Measurements from ENCODE around the gene PPP2R3A.

The PPP2R3A gene

DNA sequence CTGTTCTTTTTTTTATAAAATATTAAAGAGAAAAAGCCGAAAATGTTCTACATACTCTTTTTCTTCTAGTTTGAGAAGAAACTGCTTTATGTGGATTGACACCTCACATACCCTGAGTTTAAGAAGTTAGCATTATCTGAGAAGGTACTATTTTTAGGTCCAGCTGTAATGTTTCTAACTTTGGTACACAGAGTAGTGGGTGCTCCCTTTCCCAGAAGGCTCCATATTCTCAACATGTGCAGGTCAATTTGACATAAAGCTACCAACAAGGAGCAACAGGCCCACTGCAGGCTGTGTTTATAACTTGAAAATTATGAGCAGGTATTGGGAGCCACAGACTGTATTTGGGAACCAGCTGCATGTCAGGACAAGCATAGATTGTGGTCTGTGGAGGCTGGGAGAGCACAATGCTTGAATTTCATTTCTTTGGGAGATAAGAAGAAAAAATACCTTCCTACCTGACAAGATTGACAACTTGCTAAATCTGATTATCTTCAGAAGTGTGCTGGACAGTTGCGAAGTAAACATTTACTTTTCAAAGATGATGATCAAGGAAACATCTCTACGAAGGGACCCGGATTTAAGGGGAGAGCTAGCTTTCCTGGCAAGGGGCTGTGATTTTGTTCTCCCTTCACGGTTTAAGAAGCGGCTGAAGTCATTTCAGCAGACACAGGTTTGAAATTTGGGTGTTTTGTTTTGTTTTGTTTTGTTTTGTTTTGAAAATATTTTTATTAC, 57.2 kb downstream of the PPP2R3A start:
- DNase-seq (ENCODE audit: low spot score) (no peak), FAIRE-seq (no peak)

DNA sequence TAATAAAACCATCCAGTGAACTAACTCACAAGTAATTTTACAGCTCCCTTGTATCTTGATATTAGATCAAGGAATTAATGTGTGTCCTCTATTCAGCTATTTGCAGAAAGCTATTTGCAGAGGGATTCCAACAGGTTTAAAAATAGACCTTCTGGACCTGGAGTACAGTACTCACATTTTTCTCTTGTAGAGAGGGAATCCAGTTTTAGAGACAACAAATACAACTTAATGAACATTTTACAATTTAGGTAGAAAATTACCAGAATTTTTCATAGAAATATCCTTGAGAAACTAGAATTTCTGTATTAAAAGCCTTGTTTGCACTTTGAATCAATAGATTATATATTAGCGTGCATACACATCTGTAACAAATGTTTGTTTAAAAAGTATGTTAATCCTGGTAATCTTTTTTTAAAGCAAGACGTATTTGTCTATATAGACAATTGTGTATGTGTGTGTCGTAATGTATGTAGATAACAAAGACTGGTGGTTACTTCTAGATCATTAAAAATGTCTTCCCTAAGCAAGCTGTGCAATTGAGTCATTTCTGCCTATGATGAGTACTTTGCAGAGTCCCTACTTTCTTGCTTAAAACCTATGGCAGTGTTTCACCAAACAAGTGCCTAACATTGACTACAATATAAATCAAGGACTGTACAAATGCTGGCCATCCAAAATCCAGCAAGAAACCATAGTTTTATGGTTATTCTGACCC, 57.9 kb downstream of the PPP2R3A start:
- FAIRE-seq (peak; percentile 16), DNase-seq (ENCODE audit: low spot score) (no peak)

DNA sequence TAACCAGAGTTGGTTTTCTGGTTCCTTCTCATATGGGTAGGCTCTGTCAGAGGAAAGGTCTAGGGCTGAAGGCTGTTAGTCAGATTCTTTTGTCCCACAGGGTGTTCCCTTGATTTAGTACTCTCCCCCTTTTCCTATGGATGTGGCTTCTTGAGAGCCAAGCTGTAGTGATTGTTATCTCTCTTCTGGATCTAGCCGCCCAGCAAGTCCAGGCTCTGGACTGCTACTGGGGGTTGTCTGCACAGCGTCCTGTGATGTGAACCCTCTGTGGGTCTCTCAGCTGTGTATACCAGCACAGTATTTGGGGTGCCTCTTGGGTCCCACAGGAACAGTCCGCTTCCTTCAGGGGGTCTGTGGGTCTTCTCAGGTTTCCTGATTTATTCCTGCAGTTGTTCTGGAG, 70.8 kb downstream of the PPP2R3A start:
- DNase-seq (ENCODE audit: low spot score) (no peak), FAIRE-seq (no peak)

DNA sequence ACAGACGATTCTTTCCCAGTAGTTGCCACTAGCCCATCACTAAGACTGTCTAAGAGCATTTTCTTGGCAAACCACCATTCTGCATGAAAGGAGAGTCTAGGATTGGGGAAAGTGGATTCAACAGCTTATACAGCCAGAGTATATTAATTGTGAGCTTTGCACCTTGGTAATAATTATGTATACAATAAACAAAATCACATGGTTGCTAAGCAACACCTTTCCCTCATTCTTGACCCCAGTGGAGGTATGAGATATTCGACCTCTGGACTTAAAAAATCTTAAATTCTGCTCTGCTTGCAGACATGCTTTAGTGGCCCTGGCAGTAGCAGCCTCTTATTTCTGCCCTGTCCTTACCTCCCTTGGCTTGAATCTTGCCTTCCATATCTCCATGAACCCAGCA, 73.1 kb downstream of the PPP2R3A start:
- FAIRE-seq = no peak
- DNase-seq (ENCODE audit: low spot score) = no peak

DNA sequence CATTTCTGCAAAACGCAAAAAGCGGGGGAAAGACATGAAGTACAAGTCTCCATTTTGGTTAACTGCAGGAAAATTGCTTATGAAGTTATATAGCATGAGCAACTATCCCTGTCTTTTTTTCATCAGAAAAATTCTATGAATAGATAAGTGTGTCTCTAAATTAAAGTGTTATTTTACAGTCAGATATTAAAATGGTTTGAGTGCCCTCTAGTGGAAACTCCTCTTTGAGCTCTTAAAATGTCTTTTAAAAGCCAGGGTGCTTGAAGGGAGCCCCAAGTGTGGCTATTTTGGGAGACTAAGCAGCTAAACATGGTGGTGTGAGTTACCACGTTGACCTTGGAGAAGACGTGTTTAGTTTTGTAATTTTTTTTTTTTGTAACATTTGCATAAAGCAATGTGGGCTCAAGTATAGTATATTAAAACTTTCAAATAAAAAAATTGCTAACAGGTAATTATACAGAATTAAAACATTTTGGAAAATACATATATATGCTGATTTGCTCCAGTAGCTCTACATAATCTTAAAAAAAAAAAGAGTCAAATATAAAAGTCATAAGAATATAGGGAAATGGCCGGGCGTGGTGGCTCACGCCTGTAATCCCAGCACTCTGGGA, 77.2 kb downstream of the PPP2R3A start:
- peak; percentile 78 for FAIRE-seq
- peak; percentile 55 for DNase-seq (ENCODE audit: low spot score)

DNA sequence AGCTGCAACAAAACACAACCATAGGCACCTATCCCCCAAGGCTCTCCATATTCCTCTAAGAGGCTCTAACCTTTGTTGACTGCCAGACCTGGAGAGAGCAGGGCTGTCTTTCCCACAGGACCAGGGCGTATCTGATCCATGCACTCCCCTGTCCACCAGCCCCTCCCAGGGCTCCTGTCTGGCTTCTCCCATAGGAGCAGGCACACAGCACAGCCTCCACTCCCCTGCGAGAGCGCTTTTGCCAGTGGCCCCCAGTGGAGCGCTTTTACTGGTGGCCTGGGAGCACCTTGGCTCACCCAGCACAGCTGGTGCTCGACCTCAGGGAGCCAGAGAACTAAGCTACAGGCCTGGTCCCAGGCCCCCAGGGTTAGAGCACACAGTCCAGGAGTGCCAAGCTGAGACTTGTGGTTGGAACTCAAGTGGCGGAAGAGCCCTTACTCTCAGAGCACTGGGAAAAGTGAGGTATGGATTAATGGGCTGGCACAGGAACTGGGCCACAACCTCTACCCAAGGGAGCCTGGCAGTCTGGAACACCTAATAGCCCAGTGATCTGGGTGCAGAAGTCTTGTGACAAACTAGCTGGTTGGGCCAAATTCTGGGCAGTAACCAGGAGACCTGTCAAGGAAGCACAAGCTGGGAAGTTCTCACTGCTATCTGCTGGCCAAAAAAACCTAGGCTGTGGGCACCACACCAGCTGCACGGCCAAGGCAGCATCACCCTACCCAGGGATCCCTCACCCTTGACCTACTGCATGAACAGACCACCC, 79.6 kb downstream of the PPP2R3A start:
- DNase-seq (ENCODE audit: low spot score) = no peak
- FAIRE-seq = no peak

DNA sequence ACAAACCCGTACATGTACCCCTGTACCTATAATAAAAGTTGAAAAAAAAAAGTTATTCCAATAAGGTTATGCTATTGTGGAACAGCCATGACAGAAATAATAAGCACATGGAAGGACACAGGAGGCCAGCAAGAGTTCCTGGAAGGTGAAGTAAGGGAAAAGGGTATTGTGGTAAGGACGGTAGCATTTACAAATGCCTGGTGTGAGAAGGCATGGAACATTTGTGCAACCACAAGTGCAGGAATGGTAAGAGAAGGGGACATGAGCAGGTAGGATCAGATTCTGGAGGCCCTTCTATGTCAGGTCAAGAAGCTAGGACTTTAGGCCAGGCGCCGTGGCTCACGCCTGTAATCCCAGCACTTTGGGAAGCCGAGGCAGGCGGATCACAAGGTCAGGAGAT, 82.5 kb downstream of the PPP2R3A start:
- FAIRE-seq (no peak), DNase-seq (ENCODE audit: low spot score) (no peak)

DNA sequence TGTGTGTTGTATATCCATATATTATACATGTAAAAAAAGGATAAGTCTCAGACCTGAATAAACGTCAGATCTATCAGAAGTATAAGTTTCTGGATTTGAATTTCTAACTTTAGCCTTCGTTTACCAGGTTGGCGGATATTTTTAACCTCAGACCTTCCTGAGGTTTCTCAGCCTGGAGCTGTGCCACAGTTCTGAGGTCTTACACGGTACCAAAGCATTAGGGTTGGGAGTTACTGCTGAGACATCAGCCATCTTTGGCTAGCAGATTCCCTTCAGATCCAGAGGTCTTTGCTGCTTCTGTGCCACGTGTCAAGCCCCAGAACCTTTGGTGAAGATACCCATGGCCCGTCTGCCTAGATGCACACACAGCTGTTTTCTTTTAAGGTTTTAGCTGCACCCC, 84.7 kb downstream of the PPP2R3A start:
- DNase-seq (ENCODE audit: low spot score) (no peak), FAIRE-seq (no peak)

DNA sequence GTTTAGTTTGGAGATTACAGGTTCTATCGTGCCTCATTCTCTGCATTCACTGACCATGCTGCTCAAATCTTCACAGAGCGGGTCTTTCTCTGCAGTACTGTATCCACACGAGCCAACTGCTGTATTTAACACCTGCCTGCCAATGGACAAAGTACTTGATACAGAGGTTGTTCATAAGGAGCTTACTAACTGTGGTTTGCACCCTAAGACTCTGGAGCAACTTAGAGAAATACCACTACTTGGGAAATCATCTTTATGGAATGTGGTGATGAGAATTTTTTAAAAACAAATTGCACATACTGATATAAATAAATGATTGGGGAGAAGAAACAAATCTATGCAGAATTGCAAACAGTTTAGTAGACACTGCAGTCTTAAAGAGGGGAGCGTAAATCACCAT, 90.0 kb downstream of the PPP2R3A start:
- FAIRE-seq (no peak), DNase-seq (ENCODE audit: low spot score) (no peak)

DNA sequence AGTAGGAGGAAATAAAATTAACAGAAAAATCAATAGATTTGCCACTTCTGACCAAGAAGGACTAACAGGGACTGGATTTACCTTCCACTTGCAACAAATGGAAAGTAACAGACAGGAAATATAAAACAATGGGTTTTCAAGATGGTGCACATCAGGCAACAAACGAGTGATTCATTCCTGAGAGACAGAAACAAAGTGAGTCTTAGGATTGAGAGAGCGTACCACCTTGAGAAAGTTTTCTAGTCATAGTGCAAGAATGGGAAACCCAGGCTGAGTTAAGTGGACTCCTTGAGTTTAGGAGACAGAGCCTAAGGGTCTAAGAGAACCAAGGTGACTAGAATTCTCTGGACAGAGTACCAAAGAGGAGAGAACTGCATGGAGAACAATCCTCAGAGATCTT, 101.7 kb downstream of the PPP2R3A start:
- FAIRE-seq = no peak
- DNase-seq (ENCODE audit: low spot score) = no peak

DNA sequence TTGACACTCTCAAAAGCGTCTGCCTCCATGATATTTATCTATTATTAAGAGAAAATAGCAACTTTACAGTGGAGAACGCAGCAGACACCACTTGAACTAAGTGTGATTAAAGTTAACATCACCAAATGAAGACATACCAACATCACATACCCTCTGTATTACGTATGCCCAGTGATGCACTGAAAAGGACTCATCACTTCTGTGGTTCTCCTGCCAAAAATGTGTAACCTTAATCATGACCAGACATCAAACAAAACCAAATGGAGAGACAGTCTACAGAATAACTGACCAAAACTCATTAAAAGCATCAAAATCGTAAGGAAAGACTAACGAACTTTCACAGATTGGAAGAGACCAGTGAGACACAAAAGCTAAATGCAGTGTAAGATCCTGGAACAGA, 103.2 kb downstream of the PPP2R3A start:
- FAIRE-seq = peak; percentile 37
- DNase-seq (ENCODE audit: low spot score) = peak; percentile 47

DNA sequence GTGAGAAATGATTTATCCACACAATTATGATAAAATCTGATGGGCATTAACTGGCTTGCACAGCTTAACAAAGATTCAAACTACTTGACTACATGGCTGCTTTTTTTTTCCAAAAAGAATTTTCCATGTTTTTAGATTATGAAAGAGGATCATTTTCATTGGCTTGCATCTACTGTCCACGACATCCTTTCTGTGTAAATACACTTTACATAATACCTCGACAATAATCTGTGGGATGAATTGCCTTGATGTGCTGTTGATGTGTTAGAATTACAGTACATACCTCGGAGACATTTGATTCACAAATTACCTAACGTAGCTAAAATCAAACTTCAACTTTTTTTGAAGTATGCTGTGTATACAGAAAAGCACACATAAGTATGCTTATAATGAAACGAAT, 104.4 kb downstream of the PPP2R3A start:
- no peak for DNase-seq (ENCODE audit: low spot score)
- no peak for FAIRE-seq

DNA sequence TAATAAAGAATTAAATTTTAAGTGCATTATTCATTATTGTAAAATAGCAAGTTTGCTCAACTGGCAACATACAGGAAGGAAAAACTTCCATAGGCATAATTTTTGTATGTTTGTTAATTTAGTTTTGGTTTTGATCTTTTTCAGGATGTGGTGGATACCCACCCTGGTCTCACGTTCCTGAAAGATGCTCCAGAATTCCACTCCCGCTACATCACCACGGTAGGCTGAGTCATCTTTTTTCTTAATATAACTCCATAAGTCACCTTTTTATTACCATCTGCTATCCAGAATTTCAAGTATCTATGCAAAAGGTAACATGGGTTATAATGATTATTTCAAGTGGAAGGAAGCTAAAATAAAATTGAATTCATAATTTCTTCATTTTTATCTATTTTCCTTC, 104.8 kb downstream of the PPP2R3A start:
- DNase-seq (ENCODE audit: low spot score) (peak; percentile 81), FAIRE-seq (peak; percentile 90)

DNA sequence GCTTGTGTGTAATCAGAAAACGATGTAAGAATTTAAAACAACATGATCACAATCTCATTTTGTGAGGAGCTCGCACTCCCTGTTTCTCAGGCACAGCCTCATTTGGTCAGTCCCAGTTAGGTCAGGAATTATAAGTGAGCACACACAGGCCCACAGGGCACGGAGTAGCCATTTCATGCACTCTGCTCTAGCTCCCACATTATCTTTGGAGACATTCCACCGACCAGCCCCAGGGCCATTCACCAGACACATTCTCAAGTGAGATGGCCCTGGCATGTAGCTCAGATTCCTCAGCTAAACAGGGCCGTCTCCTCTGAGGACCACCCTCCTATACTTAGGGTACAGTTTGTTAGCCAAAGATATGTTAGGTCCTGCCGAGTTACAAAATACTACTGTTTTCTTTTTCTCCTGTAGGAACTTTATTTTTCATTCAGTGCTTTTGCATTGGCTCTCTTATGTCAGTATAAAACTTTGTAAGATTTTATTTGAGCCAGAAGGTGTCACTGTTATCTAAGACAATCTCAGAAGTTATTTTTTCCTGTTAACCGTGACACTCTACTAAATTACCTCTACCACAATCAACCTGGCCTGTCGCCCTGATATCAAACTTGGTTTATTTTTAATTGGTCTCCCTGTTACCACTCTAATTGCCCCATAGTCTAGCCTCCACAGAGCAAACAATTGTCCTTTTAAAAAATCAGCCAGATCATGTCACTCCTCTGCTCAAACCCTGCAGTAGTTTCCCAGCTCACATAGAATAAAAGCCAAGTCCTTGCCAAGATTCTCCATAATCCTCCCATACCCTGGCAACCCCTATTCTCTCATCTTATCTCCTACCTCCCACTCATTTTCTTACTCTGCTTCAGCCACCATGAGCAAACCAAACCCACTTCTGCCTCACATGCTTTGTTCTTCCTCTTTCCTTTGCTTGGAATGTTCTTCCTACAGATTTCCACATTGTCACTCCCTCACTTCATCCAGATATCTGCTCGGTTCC, 105.7 kb downstream of the PPP2R3A start:
- FAIRE-seq (peak; percentile 4), DNase-seq (ENCODE audit: low spot score) (no peak)

DNA sequence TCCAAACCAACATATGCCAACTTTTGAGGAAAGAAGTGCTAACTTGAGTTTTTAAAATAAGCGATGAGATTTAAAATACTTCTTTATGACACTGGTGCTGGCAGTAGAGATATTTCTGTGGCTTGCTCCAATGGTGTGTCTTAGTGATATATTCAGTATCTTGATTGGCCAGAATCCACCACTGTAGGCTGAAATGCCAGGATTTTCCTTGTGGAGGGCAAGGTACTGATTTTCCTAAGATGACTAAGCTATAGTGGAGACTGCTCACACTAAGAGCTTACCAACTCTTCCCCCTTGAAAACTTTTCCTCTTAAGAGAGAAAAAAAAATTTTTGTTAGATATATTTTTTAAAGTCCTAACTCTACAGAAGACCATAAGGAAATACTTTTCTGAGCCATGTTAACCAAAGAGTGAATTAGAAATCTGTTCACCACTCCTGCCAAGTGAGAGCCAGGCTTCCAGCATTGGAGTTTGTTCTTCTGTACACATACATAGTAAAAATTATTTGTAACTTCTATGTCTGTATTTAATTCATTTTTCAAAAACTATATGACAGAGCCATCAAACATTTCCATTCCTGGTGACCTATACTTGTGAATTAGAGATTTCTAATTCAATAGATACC, 109.1 kb downstream of the PPP2R3A start:
- FAIRE-seq (peak; percentile 61), DNase-seq (ENCODE audit: low spot score) (peak; percentile 36)

DNA sequence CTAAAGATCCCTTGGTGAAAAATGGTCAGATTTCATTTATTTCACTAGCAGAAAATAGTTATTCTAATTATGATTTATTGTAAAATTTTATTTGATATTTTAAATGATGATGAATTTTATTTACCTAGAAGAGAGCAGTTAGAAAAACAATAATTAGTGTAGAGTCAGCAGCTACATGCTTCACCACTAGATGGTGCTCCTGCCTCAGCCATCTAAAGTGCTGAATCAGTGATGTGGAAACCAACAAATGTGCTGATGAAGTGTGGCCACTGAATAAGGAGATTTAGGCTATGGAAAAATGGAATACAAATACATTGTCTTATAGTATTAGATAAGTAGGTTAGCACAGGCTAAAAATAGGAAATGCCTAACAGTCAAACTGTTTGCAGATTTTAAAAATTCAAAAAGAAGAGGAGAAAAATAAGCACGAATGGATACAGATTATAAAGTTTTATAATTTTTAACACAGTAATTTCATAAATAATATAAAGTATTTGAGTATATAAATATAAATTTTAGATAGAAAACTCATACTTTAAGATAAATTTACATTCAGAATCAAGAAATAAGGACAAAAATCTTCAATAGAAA, 109.8 kb downstream of the PPP2R3A start:
- peak; percentile 60 for DNase-seq (ENCODE audit: low spot score)
- FAIRE-seq = peak; percentile 92

DNA sequence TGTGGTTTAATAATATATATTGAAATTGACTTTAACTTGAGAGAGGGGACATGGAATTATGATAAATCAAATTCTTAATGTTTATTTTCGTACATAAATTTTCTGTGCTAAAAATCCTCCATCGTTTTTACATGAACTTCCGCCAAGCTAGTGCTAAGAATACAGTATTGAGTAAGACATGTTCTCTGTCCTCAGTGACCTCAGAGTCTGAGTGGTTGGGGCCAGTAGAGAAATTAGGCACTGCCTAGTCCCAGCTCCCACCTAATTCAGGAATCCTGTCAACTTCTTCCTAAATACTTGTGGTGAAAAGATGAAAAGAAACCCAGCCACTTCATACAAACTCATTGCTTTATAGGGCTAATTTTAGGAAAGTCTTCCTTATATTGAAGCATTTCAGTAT, 110.3 kb downstream of the PPP2R3A start:
- DNase-seq (ENCODE audit: low spot score) (no peak), FAIRE-seq (no peak)

DNA sequence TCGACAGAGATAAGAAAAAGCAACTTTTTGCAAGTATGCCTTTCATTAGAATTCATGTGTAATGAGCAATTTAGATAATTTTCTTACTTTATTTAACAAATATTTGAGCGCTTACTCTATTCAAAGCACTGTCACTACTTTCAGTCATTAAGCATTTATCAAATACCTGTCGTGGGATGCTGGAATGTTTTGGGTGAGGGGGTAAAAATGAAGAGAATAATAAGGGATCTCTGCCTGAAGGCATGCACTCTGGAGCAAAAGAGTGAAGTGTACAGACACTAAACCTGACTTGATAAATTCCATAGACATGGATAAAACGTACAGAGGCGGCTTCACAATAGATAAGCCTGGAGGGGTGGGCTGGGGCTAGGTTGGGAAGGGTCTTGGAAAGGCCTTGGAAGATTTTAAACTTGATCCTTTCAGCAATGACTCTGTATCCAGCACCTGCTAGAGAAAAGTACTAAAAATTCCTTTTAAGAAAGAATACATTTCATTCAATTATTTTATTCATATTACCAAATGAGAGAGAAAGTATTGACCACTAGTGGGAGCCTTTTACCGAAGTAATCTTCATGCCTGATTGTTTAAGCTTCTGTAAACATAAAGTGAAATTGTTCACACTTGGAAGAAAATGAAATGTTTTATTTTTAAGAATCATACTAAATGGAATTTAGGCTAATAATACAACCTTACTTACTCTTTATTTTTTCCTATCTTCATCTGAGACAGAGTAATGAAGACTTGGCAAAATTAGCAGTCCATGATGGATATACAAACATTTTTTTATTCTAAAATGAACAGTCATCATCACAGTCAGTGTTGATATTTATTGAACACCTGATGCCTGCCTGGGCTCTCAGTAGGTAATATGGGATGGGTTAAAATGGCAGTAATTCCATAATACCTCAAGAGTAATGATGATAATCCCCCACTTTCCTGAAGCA, 113.2 kb downstream of the PPP2R3A start:
- peak; percentile 80 for FAIRE-seq

More for the DNA sequence above, 113.2 kb downstream of the PPP2R3A start:
- DNase-seq (ENCODE audit: low spot score) = peak; percentile 21
